Fibroblast of gingiva (primary cell): ENCODE results near the gene SLC22A17.

Source experiments
- DNase-seq: peaks from one replicate; pipeline ENCODE4 v3.0.0-alpha.2; 2011; ENCODE audit warnings: low read depth

Gene SLC22A17

DNA sequence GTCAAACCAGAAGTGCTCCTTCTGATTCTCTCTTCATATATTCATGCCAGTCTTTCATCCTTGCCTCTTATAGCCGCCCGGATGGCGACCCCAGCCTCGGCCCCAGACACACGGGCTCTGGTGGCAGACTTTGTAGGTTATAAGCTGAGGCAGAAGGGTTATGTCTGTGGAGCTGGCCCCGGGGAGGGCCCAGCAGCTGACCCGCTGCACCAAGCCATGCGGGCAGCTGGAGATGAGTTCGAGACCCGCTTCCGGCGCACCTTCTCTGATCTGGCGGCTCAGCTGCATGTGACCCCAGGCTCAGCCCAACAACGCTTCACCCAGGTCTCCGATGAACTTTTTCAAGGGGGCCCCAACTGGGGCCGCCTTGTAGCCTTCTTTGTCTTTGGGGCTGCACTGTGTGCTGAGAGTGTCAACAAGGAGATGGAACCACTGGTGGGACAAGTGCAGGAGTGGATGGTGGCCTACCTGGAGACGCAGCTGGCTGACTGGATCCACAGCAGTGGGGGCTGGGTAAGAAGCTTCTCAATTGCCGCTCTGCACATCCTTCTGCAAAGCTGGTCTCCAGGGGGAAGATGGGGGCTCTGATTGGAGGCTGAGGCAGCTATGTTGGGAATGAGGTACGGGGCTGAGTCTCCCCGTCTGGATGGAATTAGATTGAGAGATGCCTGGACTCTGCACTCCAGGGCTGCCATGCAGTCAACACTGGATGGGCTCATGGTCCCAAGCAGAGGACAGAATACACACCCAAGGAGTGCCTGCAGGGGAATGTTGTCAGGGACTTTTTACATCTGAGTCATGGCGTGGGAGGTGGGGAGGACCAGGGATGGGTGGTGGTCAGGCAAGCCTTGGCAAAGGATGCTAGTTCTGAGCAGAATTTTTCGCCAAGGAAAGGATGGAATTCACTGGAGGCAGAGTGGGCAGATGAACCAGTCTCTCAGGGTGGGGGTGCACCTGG is 44.7 kb downstream of the SLC22A17 start:
- DNase-seq, result no peak

DNA sequence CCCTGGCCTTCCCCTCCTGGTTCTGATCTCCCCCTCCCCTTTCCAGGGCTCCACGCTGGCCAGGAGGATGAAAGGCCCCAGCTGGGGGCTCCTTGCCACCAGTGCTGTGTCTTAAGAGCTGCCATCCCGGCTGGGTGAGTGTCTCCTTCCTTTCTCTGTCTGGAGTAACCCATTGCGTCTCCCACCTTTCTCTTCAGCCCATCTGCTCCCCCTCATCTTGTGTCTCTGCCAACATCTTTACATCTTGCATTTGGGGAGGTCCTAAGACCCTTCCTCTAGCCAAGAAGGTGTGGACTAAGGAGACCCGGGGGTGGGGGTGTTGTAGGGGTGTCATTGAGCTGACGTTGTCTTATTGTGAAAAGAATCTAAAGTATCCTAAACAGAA is 45.5 kb downstream of the SLC22A17 start:
- DNase-seq, result no peak

DNA sequence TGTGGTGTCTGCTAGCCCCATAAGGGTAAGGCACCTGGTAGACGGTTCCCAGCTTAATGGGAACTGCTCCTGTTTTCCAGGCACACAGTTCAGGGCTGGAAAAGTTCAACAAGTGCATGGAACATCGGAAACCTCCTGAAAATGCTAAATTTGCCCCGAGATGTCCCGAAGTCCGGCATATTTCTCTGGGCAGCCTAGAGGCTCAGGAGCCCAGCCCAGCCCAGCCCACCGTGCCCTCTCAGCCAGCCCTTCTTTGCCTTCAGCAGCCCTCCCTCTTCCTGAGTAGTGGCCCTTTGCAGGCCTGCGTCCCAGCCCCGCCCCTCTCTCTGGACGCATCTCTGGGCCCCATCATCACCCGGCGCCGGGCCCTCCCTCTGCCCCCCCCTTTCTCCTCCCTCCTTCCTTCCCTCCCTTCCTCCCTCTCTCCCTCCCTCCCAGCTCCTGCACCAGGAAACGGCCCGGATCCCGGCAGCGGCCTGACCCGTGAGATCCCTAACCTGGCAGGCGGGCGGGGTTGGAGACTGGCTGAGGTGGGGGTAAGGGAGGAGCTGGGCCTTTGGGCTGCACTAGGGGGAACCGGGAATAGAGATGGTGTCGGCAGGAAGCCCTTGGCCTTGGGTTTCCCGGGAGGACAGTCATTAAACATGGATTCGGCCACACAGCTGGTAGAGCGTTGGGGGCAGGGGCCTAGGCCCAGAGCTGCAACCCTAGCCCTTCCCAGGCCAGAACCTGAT is 46.1 kb downstream of the SLC22A17 start, which contains the start of gene BCL2L2:
TSS of gene BCL2L2 (plus strand) at position 422 of the 734 bp plus-strand sequence. CDS start 935 bp downstream, outside the sequence.
- DNase-seq, result peak; percentile 90

DNA sequence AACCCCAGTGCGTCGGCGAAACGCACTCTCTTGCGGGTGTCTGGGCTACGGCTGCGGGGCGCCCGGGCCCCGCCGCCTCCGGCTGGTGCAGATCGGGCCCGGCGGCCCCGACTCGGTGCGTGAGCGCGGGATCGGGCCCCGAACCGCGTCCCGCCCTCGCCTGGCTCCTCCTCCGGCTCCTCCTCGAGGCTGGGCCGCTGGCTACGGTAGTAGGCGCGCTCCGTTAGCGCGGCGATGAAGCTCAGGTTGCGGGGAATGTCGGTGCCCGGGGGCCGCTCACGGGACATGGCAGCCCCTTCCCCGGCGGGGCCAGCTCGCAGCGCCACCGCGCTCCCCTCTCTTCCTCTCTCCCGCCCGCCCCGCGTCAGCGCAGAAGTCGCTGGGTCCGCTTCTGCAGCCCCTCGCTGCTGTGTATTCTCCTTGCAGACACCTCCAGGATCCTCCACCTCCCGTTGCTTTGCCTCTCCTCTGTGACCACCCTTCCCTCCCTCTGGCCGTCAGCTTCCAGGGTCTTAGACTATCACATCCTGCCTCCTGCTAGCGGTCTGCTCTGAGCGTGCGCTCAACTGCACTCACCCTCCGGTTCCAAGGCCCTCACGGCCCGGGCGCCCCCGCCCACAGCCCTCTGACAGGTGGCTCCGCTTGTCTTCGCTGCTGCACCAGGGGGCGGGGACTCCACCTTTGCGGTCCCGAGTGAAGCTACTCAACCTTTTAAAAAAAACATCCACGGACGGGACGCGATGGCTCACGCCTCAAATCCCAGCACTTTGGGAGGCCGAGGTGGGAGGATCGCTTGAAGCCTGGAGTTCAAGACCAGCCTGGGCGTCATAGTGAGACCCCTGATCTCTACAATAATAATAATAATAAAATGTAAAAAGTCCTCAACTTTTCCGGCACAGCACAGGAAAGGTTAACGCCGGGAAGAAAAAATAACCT is 50.1 kb downstream of the SLC22A17 start, which contains the start of gene PPP1R3E:
TSS of gene PPP1R3E (minus strand) at position 570 of the 936 bp plus-strand sequence. CDS start at position 287, 283 bp downstream.
- peak; percentile 57 for DNase-seq

DNA sequence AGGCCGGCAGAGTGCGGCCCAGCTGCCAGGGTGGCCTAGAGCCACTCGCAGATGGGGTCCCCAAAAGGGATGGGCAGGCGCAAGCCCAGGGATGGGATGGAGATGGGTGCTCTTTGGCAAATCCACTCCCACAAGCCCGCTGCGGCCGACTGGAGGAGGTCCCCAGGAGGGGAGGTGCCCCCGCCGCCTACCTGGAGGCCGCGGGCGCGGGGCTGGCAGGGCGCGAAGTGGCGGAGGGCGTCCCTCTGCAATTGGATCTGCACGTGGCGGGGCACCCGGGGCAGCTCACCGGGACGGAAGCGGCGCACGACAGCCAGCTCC is 50.8 kb downstream of the SLC22A17 start:
- no peak for DNase-seq

DNA sequence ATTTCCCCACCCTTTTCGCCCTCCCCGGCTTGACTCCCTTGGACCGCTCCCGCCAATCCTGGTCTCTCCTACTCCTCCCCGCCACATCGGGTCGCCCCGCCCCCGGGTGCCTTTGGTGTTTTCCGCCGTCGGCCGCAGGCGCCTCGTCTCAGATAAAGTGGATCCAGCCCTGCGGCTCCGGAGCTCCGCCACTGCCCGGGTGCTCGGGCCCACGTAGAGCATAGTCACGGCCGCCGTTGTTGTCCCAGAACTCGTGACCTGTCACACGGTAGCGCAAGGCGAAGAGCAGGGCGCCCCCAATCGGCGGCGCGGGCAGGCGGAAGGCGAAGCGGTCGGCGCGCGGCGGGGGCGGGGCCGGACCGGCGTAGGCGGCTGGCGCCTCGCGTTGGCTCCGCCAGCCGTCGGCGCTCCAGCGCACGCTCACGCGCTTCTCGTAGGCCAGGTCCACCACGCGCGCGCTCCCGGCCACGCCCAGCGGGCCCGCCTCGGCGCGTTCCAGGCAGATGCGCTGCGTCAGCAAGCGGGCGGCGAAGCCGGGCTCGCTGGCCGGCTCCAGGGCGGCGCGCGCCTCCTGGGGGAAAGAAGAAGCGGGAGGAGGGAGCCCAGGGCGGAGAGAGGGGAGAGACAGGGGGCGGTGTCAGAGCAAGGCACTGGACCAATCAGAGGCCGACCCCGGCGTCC is 51.3 kb downstream of the SLC22A17 start:
- peak; percentile 99 for DNase-seq

DNA sequence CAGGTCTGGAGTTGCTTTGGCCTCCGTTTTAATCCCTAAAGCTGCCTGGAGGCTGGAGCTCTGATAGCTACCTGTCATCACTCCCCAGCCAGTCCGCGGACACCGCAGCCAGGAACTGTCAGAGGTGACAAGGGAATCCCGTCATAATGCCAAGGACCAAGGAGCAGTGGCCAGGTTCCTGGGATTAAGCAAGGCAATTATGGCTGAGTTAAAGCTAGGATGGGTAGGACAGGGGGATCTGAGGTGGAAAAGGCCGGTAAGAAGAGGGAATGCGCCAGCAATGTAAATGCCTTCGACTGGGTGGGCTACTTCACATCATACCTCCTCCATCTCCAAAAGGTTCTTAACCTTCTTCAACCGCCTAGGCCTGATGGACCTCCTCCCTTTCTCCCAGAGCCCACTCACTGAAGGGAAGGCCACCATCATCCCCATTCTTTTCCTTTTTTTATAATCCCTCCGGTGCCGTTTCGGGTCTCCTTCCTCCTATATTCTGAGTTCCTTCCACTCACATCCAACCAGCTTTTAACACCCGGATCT is 51.9 kb downstream of the SLC22A17 start:
- no peak for DNase-seq

DNA sequence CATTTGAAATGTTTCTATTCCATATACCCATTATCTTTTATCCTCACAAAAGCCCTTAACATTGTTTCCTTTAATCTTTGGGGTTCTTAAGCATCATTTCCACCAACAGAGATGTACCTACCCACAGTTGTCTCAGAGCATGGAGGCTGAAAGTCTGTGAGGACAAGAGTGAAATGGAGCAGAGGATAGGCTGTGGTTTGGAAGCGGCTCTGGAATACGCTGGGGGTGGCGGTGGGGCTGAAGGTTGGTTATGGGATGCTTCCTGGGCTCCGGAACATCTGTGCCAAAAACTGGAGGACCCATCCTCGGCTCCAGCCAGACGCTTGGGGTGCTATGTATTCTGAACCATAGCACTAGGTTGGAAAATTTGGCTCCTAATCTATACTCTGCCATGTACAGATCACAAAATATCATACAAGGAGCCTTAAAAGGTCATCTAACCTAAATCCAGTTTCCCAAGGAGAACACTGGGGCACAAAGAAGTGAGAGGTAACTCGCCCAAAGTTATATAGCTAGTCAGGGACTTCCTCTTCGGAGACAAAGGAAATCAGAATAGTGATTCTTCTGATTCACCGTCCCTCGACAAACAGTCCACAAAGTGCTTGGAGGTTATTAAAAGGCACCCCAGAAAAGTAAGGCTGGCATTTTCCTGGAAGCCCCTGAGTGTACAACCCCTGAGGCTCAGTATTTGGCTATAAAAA is 52.6 kb downstream of the SLC22A17 start:
- DNase-seq, result no peak

DNA sequence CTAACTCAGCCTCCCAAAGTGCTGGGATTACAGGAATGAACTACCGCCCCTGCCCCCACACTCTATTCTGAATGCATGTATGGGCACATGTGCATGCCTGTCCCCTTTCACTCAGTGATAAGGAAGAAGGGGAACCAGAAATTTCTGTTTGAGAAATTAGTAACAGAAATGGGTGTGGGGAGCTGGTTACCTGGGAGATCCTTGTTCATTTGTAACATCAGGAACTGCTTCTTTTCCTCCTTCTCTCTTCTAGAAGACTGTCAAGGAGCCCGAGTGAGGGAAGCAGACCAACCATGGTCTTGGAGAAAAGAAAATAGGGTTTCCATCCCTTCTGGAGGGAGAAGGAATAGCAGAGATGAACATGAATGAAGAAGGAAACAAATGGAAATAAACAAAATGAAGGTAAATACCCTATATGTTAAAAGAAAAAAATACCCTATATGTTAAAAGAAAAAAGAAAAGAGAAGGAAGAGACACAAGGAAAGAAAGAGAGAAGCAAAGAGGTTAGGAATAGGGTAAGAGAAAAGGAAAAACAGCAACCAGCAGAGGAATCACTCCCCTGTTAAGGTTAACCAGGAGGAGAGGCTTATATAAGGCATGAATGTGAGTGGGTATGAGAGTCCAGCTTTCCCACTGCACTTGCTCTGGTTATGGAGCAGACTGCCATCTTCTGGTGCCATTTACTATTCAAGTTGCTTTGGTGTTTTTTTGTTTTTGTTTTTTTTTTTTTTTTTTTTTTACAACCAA is 53.3 kb downstream of the SLC22A17 start:
- peak; percentile 73 for DNase-seq

DNA sequence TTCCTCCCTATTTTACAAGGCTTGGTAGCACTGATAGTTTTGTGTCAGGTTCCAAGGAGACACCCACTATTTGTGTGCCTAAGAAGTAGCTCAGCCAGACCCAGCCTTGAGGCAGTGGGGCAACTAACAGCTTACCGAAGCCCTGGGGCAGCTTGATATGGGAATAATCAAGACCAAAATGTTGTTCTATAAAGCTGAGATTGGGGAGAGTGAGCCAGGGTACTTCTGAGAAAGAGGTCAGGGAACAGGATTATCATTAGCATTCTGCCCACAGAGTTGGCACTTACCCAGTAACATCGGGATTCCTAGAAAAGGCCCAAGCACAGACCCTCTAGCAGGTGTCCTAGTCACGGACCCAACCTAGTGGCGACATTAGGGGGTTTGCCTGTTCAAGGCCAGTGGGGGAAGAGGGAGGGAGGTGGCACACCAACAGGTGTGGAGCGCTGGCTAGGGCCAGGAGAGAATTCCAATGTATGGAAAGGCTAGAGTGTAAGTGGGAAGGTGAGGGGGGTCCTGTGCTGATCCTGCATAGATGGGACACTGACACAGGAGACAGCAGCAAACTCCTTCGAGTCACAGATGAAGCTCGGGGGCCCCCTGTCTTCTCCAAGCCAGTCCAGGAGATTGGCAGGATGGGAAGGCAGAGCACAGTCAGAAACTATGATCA is 54.9 kb downstream of the SLC22A17 start:
- no peak for DNase-seq

DNA sequence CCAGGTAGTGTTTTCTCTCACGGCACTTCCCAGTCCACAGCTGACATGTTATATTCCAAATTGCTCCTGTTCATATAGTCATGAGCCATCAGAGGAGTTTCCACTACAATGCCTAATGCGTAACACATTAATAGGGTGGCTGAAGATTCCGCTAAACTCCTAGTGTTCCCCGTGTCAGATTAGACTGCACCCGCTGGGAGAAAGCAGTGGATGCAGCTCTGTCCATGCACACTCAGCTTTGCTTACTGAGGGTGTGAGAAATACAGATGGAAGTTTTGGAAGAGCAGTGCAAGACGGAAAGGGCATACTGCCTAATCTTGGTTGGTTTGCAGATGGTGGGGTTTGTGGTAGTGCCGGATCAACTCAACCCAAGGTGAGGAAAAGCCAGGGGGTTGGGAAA is 55.6 kb downstream of the SLC22A17 start:
- no peak for DNase-seq
